Loucy (cell line): ENCODE measurements around the gene FANCE.

Experiments used
- H2AFZ ChIP-seq: fragments of 200-600 bp; sonication (generic); 2 replicates; pipeline ENCODE4 v1.6.0; 2016; ENCODE audit warnings: antibody characterized with exemption, mild to moderate bottlenecking, low read length, moderate library complexity
- H3F3A ChIP-seq: fragments of 200-600 bp; 2 replicates; pipeline ENCODE4 v1.6.0; 2016; ENCODE audit warnings: antibody characterized with exemption, low read depth, mild to moderate bottlenecking
- H3K27me3 ChIP-seq: fragments of 200-600 bp; sonication (generic); 2 replicates; pipeline ENCODE4 v1.6.1; 2014; ENCODE audit warnings: low read length, mild to moderate bottlenecking; ENCODE audit not compliant: insufficient read depth, poor library complexity, severe bottlenecking
- H3K36me3 ChIP-seq: fragments of 200-600 bp; sonication (generic); 2 replicates; pipeline ENCODE4 v1.6.1; 2016; ENCODE audit warnings: low read length; ENCODE audit not compliant: insufficient read depth
- H3K4me1 ChIP-seq: fragments of 200-600 bp; sonication (generic); 2 replicates; pipeline ENCODE4 v1.5.1; 2014; ENCODE audit warnings: low read length, mild to moderate bottlenecking; ENCODE audit not compliant: insufficient read depth, poor library complexity, severe bottlenecking
- H3K4me2 ChIP-seq: fragments of 200-600 bp; sonication (generic); 2 replicates; pipeline ENCODE4 v1.6.0; 2014; ENCODE audit warnings: antibody characterized with exemption, low read length, low read depth, mild to moderate bottlenecking; ENCODE audit not compliant: poor library complexity, severe bottlenecking
- H3K4me3 ChIP-seq: fragments of 200-600 bp; sonication (generic); 2 replicates; pipeline ENCODE4 v1.5.1; 2014; ENCODE audit warnings: low read length, mild to moderate bottlenecking, mixed read lengths; ENCODE audit not compliant: poor library complexity, severe bottlenecking
- H3K79me2 ChIP-seq: fragments of 200-600 bp; sonication (generic); 2 replicates; pipeline ENCODE4 v1.6.1; 2014; ENCODE audit warnings: low read length; ENCODE audit not compliant: insufficient read depth
- H3K9ac ChIP-seq: fragments of 200-600 bp; sonication (generic); 2 replicates; pipeline ENCODE4 v1.6.0; 2014; ENCODE audit warnings: mild to moderate bottlenecking, low read depth, low read length, moderate library complexity; ENCODE audit not compliant: poor library complexity, severe bottlenecking
- H3K9me2 ChIP-seq: fragments of 200-600 bp; sonication (generic); replicated peaks from 2 replicates; pipeline ENCODE4 v1.6.1; 2016; ENCODE audit warnings: low read depth, low read length, mixed read lengths
- H3K9me3 ChIP-seq: fragments of 200-600 bp; sonication (generic); 2 replicates; pipeline ENCODE4 v1.6.1; 2014; ENCODE audit warnings: mild to moderate bottlenecking, antibody characterized with exemption, low read length, low read depth; ENCODE audit not compliant: insufficient read depth
- H4K20me1 ChIP-seq: fragments of 200-600 bp; sonication (generic); 2 replicates; pipeline ENCODE4 v1.6.0; 2014; ENCODE audit warnings: antibody characterized with exemption, low read length, mild to moderate bottlenecking; ENCODE audit not compliant: insufficient read depth, poor library complexity, severe bottlenecking
- EZH2phosphoT487 ChIP-seq: fragments of 200-600 bp; IDR thresholded peaks from 2 replicates; pipeline ENCODE4 v1.6.1; 2018; ENCODE audit warnings: antibody characterized with exemption, mild to moderate bottlenecking, moderate library complexity, borderline replicate concordance
- TF ChIP-seq, protein P1 (sequence below): fragments of 200-600 bp; sonication (generic); conservative IDR thresholded peaks from 2 replicates; pipeline ENCODE4 v1.5.1; 2014; ENCODE audit warnings: mild to moderate bottlenecking, antibody characterized with exemption, low read length

Gene FANCE

DNA sequence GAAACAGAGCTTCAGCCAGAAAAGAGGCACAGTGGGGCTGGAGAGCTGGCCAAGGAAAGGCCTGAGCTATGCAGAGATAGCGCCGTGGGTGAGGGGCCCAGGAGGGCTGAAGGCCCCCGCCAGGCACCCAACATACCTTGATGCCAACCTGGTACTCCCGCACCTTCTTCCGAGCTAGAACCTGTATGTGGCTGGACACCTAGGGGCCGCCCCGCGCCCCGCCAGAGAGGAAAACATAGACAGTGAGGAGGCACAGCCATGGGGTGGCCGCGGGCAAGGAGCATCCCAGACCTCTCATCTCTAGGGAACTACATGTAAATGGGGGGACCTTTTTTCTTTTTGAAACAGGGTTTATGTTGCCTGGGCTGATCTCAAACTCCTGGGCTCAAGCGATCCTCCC, 28.0 kb downstream of the FANCE start:
- Histone ChIP-seq H3K79me2 (no peaks in the 10 kb centered on the region), H3K4me2 (no peak overlapping the region), H3K4me1 (no peaks in the 10 kb centered on the region), H3K27me3 (no peaks in the 10 kb centered on the region), H3F3A (no peaks in the 10 kb centered on the region; the same call in 1 of the 2 replicates), H3K9ac (no peak overlapping the region), H3K9me3 (no peaks in the 10 kb centered on the region), H3K4me3 (no peak overlapping the region), H3K9me2 (no peaks in the 10 kb centered on the region), H3K36me3 (no peaks in the 10 kb centered on the region), H4K20me1 (no peaks in the 10 kb centered on the region), H2AFZ (no peak overlapping the region)
- TF ChIP-seq EZH2phosphoT487 = no peak
- TF ChIP-seq, protein P1, sequence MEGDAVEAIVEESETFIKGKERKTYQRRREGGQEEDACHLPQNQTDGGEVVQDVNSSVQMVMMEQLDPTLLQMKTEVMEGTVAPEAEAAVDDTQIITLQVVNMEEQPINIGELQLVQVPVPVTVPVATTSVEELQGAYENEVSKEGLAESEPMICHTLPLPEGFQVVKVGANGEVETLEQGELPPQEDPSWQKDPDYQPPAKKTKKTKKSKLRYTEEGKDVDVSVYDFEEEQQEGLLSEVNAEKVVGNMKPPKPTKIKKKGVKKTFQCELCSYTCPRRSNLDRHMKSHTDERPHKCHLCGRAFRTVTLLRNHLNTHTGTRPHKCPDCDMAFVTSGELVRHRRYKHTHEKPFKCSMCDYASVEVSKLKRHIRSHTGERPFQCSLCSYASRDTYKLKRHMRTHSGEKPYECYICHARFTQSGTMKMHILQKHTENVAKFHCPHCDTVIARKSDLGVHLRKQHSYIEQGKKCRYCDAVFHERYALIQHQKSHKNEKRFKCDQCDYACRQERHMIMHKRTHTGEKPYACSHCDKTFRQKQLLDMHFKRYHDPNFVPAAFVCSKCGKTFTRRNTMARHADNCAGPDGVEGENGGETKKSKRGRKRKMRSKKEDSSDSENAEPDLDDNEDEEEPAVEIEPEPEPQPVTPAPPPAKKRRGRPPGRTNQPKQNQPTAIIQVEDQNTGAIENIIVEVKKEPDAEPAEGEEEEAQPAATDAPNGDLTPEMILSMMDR = no peak

DNA sequence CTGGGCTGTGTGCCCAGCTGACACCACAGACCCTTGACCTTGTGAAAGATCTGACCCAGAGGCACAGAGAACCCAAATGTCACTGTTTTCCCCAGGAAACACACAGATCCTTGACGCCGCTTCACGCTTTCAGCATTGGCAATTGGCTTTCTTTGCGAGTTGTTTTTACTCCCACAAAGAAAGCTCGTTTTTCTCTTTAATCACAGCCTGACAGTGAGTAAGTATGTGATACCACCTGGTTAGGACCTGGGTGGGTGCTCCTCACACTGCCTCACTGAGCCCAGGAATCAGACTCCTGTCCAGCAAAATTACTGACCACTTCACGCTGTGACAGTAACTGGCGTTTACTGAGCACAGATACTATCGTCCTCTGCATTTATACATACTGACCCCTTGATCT, 29.1 kb downstream of the FANCE start:
- Histone ChIP-seq H3K9ac (no peak overlapping the region), H3F3A (no peaks in the 10 kb centered on the region; the same call in 1 of the 2 replicates), H3K4me2 (no peak overlapping the region), H3K27me3 (no peaks in the 10 kb centered on the region), H3K79me2 (no peaks in the 10 kb centered on the region), H2AFZ (no peak overlapping the region), H3K36me3 (no peaks in the 10 kb centered on the region), H3K9me3 (no peaks in the 10 kb centered on the region), H3K4me3 (no peak overlapping the region), H4K20me1 (no peaks in the 10 kb centered on the region), H3K4me1 (no peaks in the 10 kb centered on the region), H3K9me2 (no peaks in the 10 kb centered on the region)
- no peak for TF ChIP-seq EZH2phosphoT487
- TF ChIP-seq, protein P1 = no peak

DNA sequence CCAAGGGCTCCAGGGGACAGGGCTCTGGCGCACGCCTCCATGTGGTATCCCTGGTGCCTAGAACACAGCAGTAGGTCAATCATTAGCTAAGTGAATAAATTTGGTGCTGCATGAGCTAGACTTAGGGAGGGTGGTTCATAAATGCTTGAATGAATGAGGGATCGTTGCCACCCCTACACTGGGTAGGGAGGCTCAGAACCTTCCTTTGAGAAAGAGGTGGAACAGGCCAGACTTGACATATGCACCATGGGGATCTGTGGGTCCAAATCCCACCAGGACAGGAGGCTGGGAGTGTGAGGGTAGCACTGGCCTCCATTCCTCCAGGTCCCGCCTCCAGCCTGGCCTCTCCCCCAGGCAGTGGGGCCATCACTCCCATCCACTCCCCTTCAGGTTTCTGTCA, 30.9 kb downstream of the FANCE start:
- no peak overlapping the region for H3K4me2 ChIP-seq
- no peak overlapping the region for H2AFZ ChIP-seq
- no peaks in the 10 kb centered on the region for H3K4me1 ChIP-seq
- TF ChIP-seq, protein P1 = no peak
- no peak for TF ChIP-seq EZH2phosphoT487
- H3K27me3 ChIP-seq = no peaks in the 10 kb centered on the region
- no peak overlapping the region for H3K4me3 ChIP-seq
- no peaks in the 10 kb centered on the region for H3K9me3 ChIP-seq
- no peaks in the 10 kb centered on the region for H3F3A ChIP-seq
- H3K9ac ChIP-seq = no peak overlapping the region
- H3K36me3 ChIP-seq = no peaks in the 10 kb centered on the region
- H4K20me1 ChIP-seq = no peaks in the 10 kb centered on the region
- H3K79me2 ChIP-seq = no peaks in the 10 kb centered on the region
- H3K9me2 ChIP-seq = no peaks in the 10 kb centered on the region
